CD14-positive monocyte (primary cell): Measurements from ENCODE around the gene ZDHHC14. TPM values are rescaled to one million over a fixed set of nuclear protein-coding genes. Genes with fewer than 3 reads are reported as not detected.
"Not testable (repeated sequence)": the region's sequence is repeated elsewhere in the genome, so short reads cannot be mapped to it uniquely, and the experiment has no call there.

Source experiments
- DNase-seq, 3 donors: peaks; one replicate each; pipeline ENCODE4 v3.0.0-alpha.2; 2011 to 2022
- H2AFZ ChIP-seq: 2 replicates; pipeline ENCODE4 v1.6.0; 2012; ENCODE audit warnings: mild to moderate bottlenecking, low read depth, low read length, inconsistent platforms; ENCODE audit not compliant: insufficient read depth, poor library complexity, severe bottlenecking
- H3K27ac ChIP-seq, 2 donors: 1 replicate in 1 of 2; 2 replicates in 1 of 2; pipeline ENCODE4 v1.5.1; 2012 to 2013; ENCODE audit warnings: low read length in 2 of 2, control low read depth in 1 of 2, inconsistent platforms in 1 of 2, low read depth in 1 of 2, mild to moderate bottlenecking in 1 of 2
- H3K27me3 ChIP-seq, 2 donors: one replicate each; pipeline versions ENCODE4 v1.6.0 to v1.6.1; 2011 to 2013; ENCODE audit warnings: low read length in 2 of 2; ENCODE audit not compliant: control insufficient read depth in 2 of 2, insufficient read depth in 2 of 2
- H3K36me3 ChIP-seq, 2 donors: replicated peaks in 1 of 2; 1 replicate in 1 of 2; 2 replicates in 1 of 2; pipeline versions ENCODE4 v1.5.1 to v1.6.1; 2012 to 2013; ENCODE audit warnings: low read length in 2 of 2, control low read depth in 1 of 2, inconsistent platforms in 1 of 2, mild to moderate bottlenecking in 1 of 2; ENCODE audit not compliant: insufficient read depth in 2 of 2, control insufficient read depth in 1 of 2
- H3K4me1 ChIP-seq, 2 donors: 1 replicate in 1 of 2; 2 replicates in 1 of 2; pipeline versions ENCODE4 v1.5.1 to v1.6.1; 2012 to 2013; ENCODE audit warnings: low read length in 2 of 2, control low read depth in 1 of 2, inconsistent platforms in 1 of 2, mild to moderate bottlenecking in 1 of 2, moderate library complexity in 1 of 2; ENCODE audit not compliant: insufficient read depth in 2 of 2, control insufficient read depth in 1 of 2
- H3K4me2 ChIP-seq: replicated peaks from 2 replicates; pipeline ENCODE3; 2012; ENCODE audit warnings: low read length, moderate library complexity, mild to moderate bottlenecking; ENCODE audit not compliant: poor library complexity, severe bottlenecking; ENCODE audit errors: extremely low read depth
- H3K4me3 ChIP-seq, 3 experiments: fragments of 200-600 bp in 1 of 3; sonication (generic) in 1 of 3; replicated peaks in 1 of 3; 1 replicate in 2 of 3; 2 replicates in 1 of 3; pipeline ENCODE4 v1.5.1; 2011 to 2013; ENCODE audit warnings: low read length in 3 of 3, mild to moderate bottlenecking in 3 of 3, control low read depth in 2 of 3, low read depth in 2 of 3, inconsistent platforms in 1 of 3, moderate library complexity in 1 of 3
- H3K79me2 ChIP-seq: 2 replicates; pipeline ENCODE4 v1.6.0; 2012; ENCODE audit warnings: mild to moderate bottlenecking, control low read depth, inconsistent platforms, low read length, moderate library complexity; ENCODE audit not compliant: insufficient read depth
- H3K9ac ChIP-seq: 2 replicates; pipeline ENCODE4 v1.6.0; 2017; ENCODE audit warnings: low read length, mild to moderate bottlenecking; ENCODE audit not compliant: insufficient read depth, poor library complexity, severe bottlenecking
- H3K9me3 ChIP-seq, 2 donors: replicated peaks in 1 of 2; 1 replicate in 1 of 2; 2 replicates in 1 of 2; pipeline versions ENCODE4 v1.5.1 to v1.6.1; 2012 to 2013; ENCODE audit warnings: low read length in 2 of 2, control low read depth in 1 of 2; ENCODE audit not compliant: control insufficient read depth in 1 of 2, insufficient read depth in 1 of 2
- H4K20me1 ChIP-seq: 2 replicates; pipeline ENCODE4 v1.6.0; 2012; ENCODE audit warnings: mild to moderate bottlenecking, low read length, control low read depth, moderate library complexity; ENCODE audit not compliant: insufficient read depth
- H3K27ac Mint-ChIP-seq, 7 donors: one replicate each; pipeline ENCODE4 v1.8.0; 2020; ENCODE audit warnings: mild to moderate bottlenecking in 7 of 7, mixed read lengths in 7 of 7, moderate library complexity in 6 of 7, inconsistent platforms in 2 of 7
- H3K27me3 Mint-ChIP-seq, 3 donors: one replicate each; pipeline ENCODE4 v1.8.0; 2021 to 2022; ENCODE audit warnings: low read depth in 3 of 3, mild to moderate bottlenecking in 3 of 3, mixed read lengths in 3 of 3, moderate library complexity in 3 of 3, inconsistent platforms in 1 of 3
- H3K36me3 Mint-ChIP-seq, 2 donors: one replicate each; pipeline ENCODE4 v1.8.0; 2020; ENCODE audit warnings: mixed read lengths in 2 of 2, inconsistent platforms in 1 of 2, mild to moderate bottlenecking in 1 of 2
- H3K4me1 Mint-ChIP-seq: one replicate; pipeline ENCODE4 v1.8.0; 2020; ENCODE audit warnings: mild to moderate bottlenecking, mixed read lengths
- H3K4me3 Mint-ChIP-seq, 2 donors: one replicate each; pipeline ENCODE4 v1.8.0; 2020; ENCODE audit warnings: mild to moderate bottlenecking in 2 of 2, mixed read lengths in 2 of 2, moderate library complexity in 1 of 2
- H3K9me3 Mint-ChIP-seq, 7 donors: one replicate each; pipeline ENCODE4 v1.8.0; 2020 to 2022; ENCODE audit warnings: mixed read lengths in 7 of 7, mild to moderate bottlenecking in 6 of 7, moderate library complexity in 6 of 7, inconsistent platforms in 2 of 7
- CTCF ChIP-seq: fragments of 200-600 bp; IDR thresholded peaks from one replicate; pipeline ENCODE4 v1.8.0; 2022; ENCODE audit warnings: antibody characterized with exemption, mild to moderate bottlenecking
- WGBS: methylation state at CpG from one replicate; pipeline ENCODE4 v1.1.5; 2013; ENCODE audit warnings: missing lambda C conversion rate; ENCODE audit not compliant: insufficient coverage; 5-methylcytosine and 5-hydroxymethylcytosine counted together
- intact Hi-C, 2 donors: fragments of 100-400 bp; cut with micrococcal nuclease; formaldehyde crosslinking; loops; one replicate each; pipeline versions ENCODE4 v1.15.0 to v1.15.1; 2023
- polyA plus RNA-seq, 3 donors: library from polyadenylated mRNA; depleted of rRNA in 1 of 3; unstranded in 2 of 3; stranded (reverse) in 1 of 3; fragments of 300-500 nt in 2 of 3; fragments of >200 nt in 1 of 3; fragmentation: Illumina TruSeq in 2 of 3; gene quantifications; 1 replicate in 2 of 3; 2 replicates in 1 of 3; pipeline ENCODE4 v1.2.3, GENCODE V29; 2012 to 2021

The ZDHHC14 gene
- polyA plus RNA-seq, 3 donors: 0.30 to 1.7 (median 0.93) TPM

- TF ChIP-seq CTCF: no peak
- Histone ChIP-seq H3K9ac (no peak overlapping the region), H3K4me3 (no peak overlapping the region), H3K27me3 (no peaks in the 10 kb centered on the region), H3K36me3 (no peaks in the 10 kb centered on the region), H3K79me2 (no peaks in the 10 kb centered on the region), H2AFZ (no peak overlapping the region), H3K27ac (no peak overlapping the region), H3K4me2 (no peak overlapping the region), H3K4me1 (peaks cover 6% of the 10 kb centered on the region in 2 donors), H4K20me1 (no peaks in the 10 kb centered on the region), H3K9me3 (no peaks in the 10 kb centered on the region)
- no peak overlapping the region for H3K4me3 Mint-ChIP-seq
- H3K9me3 Mint-ChIP-seq: no peaks in the 10 kb centered on the region
- H3K4me1 Mint-ChIP-seq: peaks cover 9% of the 10 kb centered on the region
- no peak for DNase-seq
- 78% methylated on average over 3 of the region's 6 CpGs for WGBS
- intact Hi-C loops: no loop called here
- H3K27ac Mint-ChIP-seq: no peak overlapping the region
- H3K36me3 Mint-ChIP-seq: no peaks in the 10 kb centered on the region
- H3K27me3 Mint-ChIP-seq: peaks cover 2 to 4% (median 2%) of the 10 kb centered on the region in 3 donors
These were observed 45.2 kb upstream of the ZDHHC14 start for GRCh38 chr6:157335829-157336228.

GRCh38 chr6:157337276-157337675 lies 43.7 kb upstream of the ZDHHC14 start:
- H3K36me3 ChIP-seq, H3K4me3 ChIP-seq, H4K20me1 ChIP-seq, H3K27ac Mint-ChIP-seq, H3K79me2 ChIP-seq, DNase-seq, H3K27me3 ChIP-seq, intact Hi-C loops, H2AFZ ChIP-seq, H3K9ac ChIP-seq, H3K27ac ChIP-seq, H3K4me2 ChIP-seq, H3K4me3 Mint-ChIP-seq, H3K36me3 Mint-ChIP-seq, H3K9me3 Mint-ChIP-seq, H3K27me3 Mint-ChIP-seq, H3K4me1 Mint-ChIP-seq, H3K4me1 ChIP-seq, H3K9me3 ChIP-seq: not testable (repeated sequence)
- WGBS: no CpG with 5 or more reads among the region's 3 CpGs
